Ecto neural progenitor cell (in vitro differentiated cells): ENCODE results near the gene ARHGEF37.
"Not testable (repeated sequence)": the region's sequence is repeated elsewhere in the genome, so short reads cannot be mapped to it uniquely, and the experiment has no call there.

Experiments
- DNase-seq: peaks from one replicate; pipeline ENCODE4 v3.0.0-alpha.2; 2018; ENCODE audit warnings: low spot score

Gene ARHGEF37

GRCh38 chr5:149648464-149649393 is 67.4 kb downstream of the ARHGEF37 start:
- DNase-seq: not testable (repeated sequence)

GRCh38 chr5:149649730-149650129 is 68.4 kb downstream of the ARHGEF37 start:
- not testable (repeated sequence) for DNase-seq

- no peak for DNase-seq
These were observed 70.4 kb downstream of the ARHGEF37 start for GRCh38 chr5:149651686-149652085.

GRCh38 chr5:149652697-149653096 is 71.4 kb downstream of the ARHGEF37 start:
- DNase-seq: no peak

GRCh38 chr5:149654231-149654630 is 72.9 kb downstream of the ARHGEF37 start:
- DNase-seq: no peak

- DNase-seq: no peak
These were observed 73.7 kb downstream of the ARHGEF37 start for GRCh38 chr5:149654883-149655505.

- peak; percentile 63 for DNase-seq
These were observed 75.4 kb downstream of the ARHGEF37 start for GRCh38 chr5:149656576-149657182.

- no peak for DNase-seq
These were observed 76.0 kb downstream of the ARHGEF37 start for GRCh38 chr5:149657324-149657723.

- DNase-seq: no peak
These were observed 77.0 kb downstream of the ARHGEF37 start for GRCh38 chr5:149658299-149658698.

GRCh38 chr5:149664083-149664482 is 82.8 kb downstream of the ARHGEF37 start:
- no peak for DNase-seq

GRCh38 chr5:149664666-149665415 is 83.5 kb downstream of the ARHGEF37 start:
- DNase-seq: no peak

GRCh38 chr5:149665416-149666175 is 84.3 kb downstream of the ARHGEF37 start:
- no peak for DNase-seq

- no peak for DNase-seq
These were observed 85.0 kb downstream of the ARHGEF37 start for GRCh38 chr5:149666212-149666852.

- DNase-seq: no peak
These were observed 86.0 kb downstream of the ARHGEF37 start for GRCh38 chr5:149667084-149667828.

- DNase-seq: no peak
These were observed 86.6 kb downstream of the ARHGEF37 start for GRCh38 chr5:149667829-149668330.

- not testable (repeated sequence) for DNase-seq
These were observed 88.0 kb downstream of the ARHGEF37 start for GRCh38 chr5:149669273-149669672.

- DNase-seq: no peak
These were observed 90.2 kb downstream of the ARHGEF37 start for GRCh38 chr5:149671544-149671943.

GRCh38 chr5:149672701-149673476 is 91.6 kb downstream of the ARHGEF37 start:
- no peak for DNase-seq

- no peak for DNase-seq
These were observed 93.4 kb downstream of the ARHGEF37 start for GRCh38 chr5:149674686-149675085.
